ENCODE data around the gene CACNA1G. TPM values are rescaled to one million over a fixed set of nuclear protein-coding genes. Genes with fewer than 3 reads are reported as not detected.

The CACNA1G gene
- total and polyA plus RNA-seq, 8 donors: 0.50 to 38.2 (median 19.5) TPM

DNA sequence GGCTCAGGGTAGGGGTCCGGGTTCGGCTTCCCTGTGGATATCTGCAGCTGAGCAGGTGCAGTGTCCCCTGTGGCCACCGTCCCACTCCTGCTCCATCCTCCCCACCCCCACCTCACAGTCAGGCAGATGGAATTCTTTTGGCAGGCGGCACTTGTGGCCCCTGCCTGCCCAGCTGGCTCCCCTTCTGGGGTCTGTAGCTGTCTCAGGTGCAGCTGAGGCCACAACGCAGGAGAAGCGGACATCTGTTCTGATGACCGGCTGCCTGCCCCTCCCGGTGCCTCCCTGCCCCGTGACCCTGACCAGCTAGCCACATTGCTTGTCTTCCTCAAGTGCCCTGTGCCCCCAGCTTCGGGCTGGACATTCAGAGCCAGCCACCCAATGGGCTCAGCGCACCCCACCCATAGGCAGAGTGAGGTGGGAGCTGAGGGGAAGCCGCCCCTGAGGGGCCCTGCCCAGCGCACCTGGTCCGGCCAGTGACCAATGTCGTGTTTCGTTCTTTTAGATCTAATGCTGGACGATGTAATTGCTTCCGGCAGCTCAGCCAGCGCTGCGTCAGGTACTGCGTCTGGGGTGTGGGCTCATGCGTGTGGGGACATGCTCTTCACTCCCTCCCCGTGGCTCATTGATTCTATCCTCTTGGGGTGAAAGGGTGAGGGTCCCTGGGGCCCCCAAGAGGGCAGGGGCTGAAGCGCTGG is 49.0 kb downstream of the CACNA1G start:
- no peaks in the 10 kb centered on the region for H3K9me3 ChIP-seq
- intact Hi-C loops (cut with DNase I): no loop called here
- no peak for ATAC-seq
- no peak overlapping the region for H3K27ac ChIP-seq
- peak in 1 of 4 donors; percentile 70 for DNase-seq
- peaks cover 0 to 36% of the 10 kb centered on the region in 2 donors for H3K27me3 ChIP-seq
- peaks cover 0 to 8% of the 10 kb centered on the region in 2 donors for H3K4me1 ChIP-seq
- no peak overlapping the region for H3K4me3 ChIP-seq
- TF ChIP-seq, protein P1, sequence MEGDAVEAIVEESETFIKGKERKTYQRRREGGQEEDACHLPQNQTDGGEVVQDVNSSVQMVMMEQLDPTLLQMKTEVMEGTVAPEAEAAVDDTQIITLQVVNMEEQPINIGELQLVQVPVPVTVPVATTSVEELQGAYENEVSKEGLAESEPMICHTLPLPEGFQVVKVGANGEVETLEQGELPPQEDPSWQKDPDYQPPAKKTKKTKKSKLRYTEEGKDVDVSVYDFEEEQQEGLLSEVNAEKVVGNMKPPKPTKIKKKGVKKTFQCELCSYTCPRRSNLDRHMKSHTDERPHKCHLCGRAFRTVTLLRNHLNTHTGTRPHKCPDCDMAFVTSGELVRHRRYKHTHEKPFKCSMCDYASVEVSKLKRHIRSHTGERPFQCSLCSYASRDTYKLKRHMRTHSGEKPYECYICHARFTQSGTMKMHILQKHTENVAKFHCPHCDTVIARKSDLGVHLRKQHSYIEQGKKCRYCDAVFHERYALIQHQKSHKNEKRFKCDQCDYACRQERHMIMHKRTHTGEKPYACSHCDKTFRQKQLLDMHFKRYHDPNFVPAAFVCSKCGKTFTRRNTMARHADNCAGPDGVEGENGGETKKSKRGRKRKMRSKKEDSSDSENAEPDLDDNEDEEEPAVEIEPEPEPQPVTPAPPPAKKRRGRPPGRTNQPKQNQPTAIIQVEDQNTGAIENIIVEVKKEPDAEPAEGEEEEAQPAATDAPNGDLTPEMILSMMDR (IDR thresholded peaks at IDR 0.05): no peak
- no peaks in the 10 kb centered on the region for H3K36me3 ChIP-seq

DNA sequence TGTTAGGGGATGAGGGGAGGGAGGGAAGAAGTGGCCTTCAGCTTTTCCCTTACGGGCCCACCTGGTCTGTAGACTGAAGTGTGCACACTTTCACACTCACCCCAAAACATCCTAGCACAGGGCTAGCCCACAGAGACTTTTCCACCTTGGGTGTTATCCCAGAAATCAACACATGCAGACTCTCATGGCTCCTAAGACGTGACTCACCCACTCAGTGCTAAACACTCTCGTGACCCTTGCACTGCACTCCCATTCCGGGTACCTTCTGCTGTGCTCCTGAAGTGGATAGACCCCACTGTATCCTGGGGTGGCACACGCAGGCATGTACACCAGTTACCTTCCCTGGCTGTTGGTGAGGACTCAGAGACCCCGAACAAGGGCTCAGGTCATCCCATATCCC is 51.1 kb downstream of the CACNA1G start:
- DNase-seq (no peak), ATAC-seq (peak; percentile 42)
- no peak overlapping the region for H3K4me3 ChIP-seq
- H3K27me3 ChIP-seq: peaks cover 0 to 22% of the 10 kb centered on the region in 2 donors
- no peak overlapping the region for H3K27ac ChIP-seq
- H3K4me1 ChIP-seq: no peaks in the 10 kb centered on the region
- TF ChIP-seq, protein P1 (IDR thresholded peaks at IDR 0.05): no peak
- no peaks in the 10 kb centered on the region for H3K9me3 ChIP-seq
- intact Hi-C loops (cut with DNase I): no loop called here
- H3K36me3 ChIP-seq: no peaks in the 10 kb centered on the region

DNA sequence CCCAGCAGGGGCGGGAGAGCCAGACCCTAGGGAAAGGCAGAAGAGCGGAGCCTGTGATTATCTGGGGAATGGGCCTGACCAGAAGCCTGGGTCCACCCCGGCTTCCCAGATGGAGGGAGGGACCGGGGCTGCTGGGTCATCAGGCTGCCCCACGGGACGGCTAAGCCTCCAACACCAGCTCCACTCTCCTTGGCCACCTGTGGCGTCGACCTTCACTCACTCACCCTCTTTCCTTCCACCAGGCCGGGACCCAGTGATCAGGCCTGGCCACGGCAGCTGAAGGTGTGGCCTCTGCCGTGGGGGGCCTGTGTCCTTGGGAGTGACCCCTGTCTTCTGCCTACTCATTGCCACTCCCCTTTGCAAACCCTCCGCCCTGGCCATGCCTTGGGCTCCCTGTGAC is 51.8 kb downstream of the CACNA1G start:
- intact Hi-C loops (cut with DNase I): no loop called here
- Histone ChIP-seq H3K4me1 (no peaks in the 10 kb centered on the region), H3K27me3 (peaks cover 0 to 22% of the 10 kb centered on the region in 2 donors), H3K9me3 (no peaks in the 10 kb centered on the region), H3K4me3 (no peak overlapping the region), H3K27ac (no peak overlapping the region), H3K36me3 (no peaks in the 10 kb centered on the region)
- ATAC-seq (no peak), DNase-seq (peak in 1 of 4 donors; percentile 50)
- TF ChIP-seq, protein P1 (IDR thresholded peaks at IDR 0.05): no peak

DNA sequence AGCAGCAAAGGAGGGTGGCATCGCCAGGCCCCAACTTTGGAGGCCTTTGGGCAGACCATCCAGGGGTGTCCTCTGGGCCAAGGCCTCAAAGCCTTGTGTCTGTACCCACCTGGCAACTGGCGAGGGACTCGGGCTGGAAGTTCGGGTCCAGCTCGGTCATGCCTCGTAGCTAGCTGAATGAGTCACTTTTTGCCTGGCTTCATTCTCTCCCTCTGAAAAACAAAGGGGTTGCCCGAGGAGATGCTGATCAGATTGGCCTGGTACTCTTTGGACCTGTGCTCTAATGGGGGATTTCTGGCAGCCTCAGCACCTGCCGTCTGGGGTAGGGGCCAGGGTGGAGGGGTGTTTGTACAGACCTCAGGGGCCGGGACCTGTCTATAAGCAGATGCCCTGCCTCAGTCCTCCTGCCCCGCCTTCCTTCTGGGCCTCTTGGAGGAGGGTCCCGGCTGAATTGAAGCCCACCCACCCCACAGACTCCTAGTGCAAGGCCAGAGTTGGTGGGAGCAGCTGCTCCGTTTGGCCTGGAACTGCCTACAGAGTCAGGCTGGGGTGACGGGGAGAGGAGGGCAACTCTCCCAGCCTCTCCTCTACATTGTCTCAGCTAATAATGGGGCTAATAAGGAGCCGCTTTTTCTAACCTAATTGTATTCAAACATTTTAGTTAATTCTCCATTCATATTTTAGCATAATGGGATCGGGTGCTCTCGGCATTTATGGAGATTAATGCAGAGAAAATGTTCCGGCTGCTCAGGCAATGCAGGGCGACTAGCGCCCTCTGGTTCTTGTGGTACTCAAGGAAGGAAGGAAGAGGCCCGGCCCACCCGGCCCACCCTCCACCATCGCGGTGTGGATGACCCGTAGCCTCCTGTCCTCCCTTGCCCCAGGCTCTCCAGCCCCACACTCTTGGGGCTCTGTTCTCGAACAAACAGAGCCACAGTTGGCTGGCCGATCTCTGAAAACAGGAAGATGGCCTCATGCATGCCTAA is 52.8 kb downstream of the CACNA1G start:
- Histone ChIP-seq H3K36me3 (no peaks in the 10 kb centered on the region), H3K4me3 (no peak overlapping the region), H3K27ac (no peak overlapping the region), H3K27me3 (peaks cover 0 to 22% of the 10 kb centered on the region in 2 donors), H3K9me3 (no peaks in the 10 kb centered on the region), H3K4me1 (no peaks in the 10 kb centered on the region)
- peak in 2 of 4 donors; percentile 56 to 61 for DNase-seq
- ATAC-seq: no peak
- intact Hi-C loops (cut with DNase I): no loop called here
- TF ChIP-seq, protein P1 (IDR thresholded peaks at IDR 0.05): no peak

Measured in left lung (tissue), 10 donors.